IPS DF 4.7 (cell line): ENCODE data around the gene PRPSAP1.

ENCODE experiments used
- DNase-seq: peaks from one replicate; pipeline ENCODE4 v3.0.0-alpha.2; 2013; ENCODE audit warnings: low spot score; ENCODE audit errors: extremely low read depth

The PRPSAP1 gene

GRCh38 chr17:76353599-76354316 is at the start of gene PRPSAP1:
Gene PRPSAP1, minus strand, starts transcription at chr17:76353916. Its CDS starts 213 bp downstream, at chr17:76353703.
- DNase-seq = peak; percentile 72

- DNase-seq = no peak
These were observed 49.0 kb upstream of the PRPSAP1 start for GRCh38 chr17:76402711-76403110.

- DNase-seq = no peak
These were observed 45.8 kb upstream of the PRPSAP1 start for GRCh38 chr17:76399175-76400172.

- DNase-seq = no peak
These were observed 44.9 kb upstream of the PRPSAP1 start for GRCh38 chr17:76398523-76399174.

- DNase-seq = no peak
These were observed 44.2 kb upstream of the PRPSAP1 start for GRCh38 chr17:76397687-76398522.

GRCh38 chr17:76397184-76397583 is 43.5 kb upstream of the PRPSAP1 start:
- DNase-seq = no peak

- DNase-seq = no peak
These were observed 42.3 kb upstream of the PRPSAP1 start for GRCh38 chr17:76395980-76396379.

- DNase-seq = no peak
These were observed 40.5 kb upstream of the PRPSAP1 start for GRCh38 chr17:76394166-76394565.

GRCh38 chr17:76391200-76391715 is 37.5 kb upstream of the PRPSAP1 start:
- no peak for DNase-seq

- no peak for DNase-seq
These were observed 36.3 kb upstream of the PRPSAP1 start for GRCh38 chr17:76390003-76390421.

- DNase-seq = no peak
These were observed 35.5 kb upstream of the PRPSAP1 start for GRCh38 chr17:76388966-76389888.

GRCh38 chr17:76386966-76387765 is 33.5 kb upstream of the PRPSAP1 start:
- no peak for DNase-seq

GRCh38 chr17:76385892-76386786 is 32.4 kb upstream of the PRPSAP1 start:
- no peak for DNase-seq

GRCh38 chr17:76384987-76385891 is 31.5 kb upstream of the PRPSAP1 start:
- no peak for DNase-seq

GRCh38 chr17:76384222-76384986 is 30.7 kb upstream of the PRPSAP1 start, which contains the start of gene SPHK1:
Gene SPHK1, plus strand, starts transcription at chr17:76384609. Its CDS starts 1,036 bp downstream, at chr17:76385645.
- DNase-seq = no peak
